ENCODE measurements around the gene PSMC2. TPM values are rescaled to one million over a fixed set of nuclear protein-coding genes. Genes with fewer than 3 reads are reported as not detected.

PSMC2 gene
- total RNA-seq, 2 donors from 2014 or later: 27.0 to 40.5 TPM

- no peaks in the 10 kb centered on the region for H3K4me1 ChIP-seq
- H3K27me3 ChIP-seq: no peaks in the 10 kb centered on the region
- DNase-seq (no peak), ATAC-seq (no peak)
- H3K9me3 ChIP-seq: no peaks in the 10 kb centered on the region
- intact Hi-C loops (cut with DNase I): no loop called here
- TF ChIP-seq CTCF (IDR thresholded peaks at IDR 0.05) (no peak), POLR2A (IDR thresholded peaks at IDR 0.05) (no peak)
- H3K4me3 ChIP-seq: no peak overlapping the region
- no peak overlapping the region for H3K27ac ChIP-seq
- WGBS, 2 donors: 77 to 88% methylated on average over 4 of the region's 4 CpGs
- H3K36me3 ChIP-seq (replicated peaks in 1 of 2; ENCODE audit: insufficient read depth in 1 of 2, low read depth in 2 of 2): no peaks in the 10 kb centered on the region
Measured at GRCh38 chr7:103381280-103382031, 34.0 kb downstream of the PSMC2 start.

GRCh38 chr7:103382032-103382402, 34.6 kb downstream of the PSMC2 start:
- DNase-seq: no peak
- no peak for ATAC-seq
- Histone ChIP-seq H3K9me3 (no peaks in the 10 kb centered on the region), H3K4me3 (no peak overlapping the region), H3K4me1 (no peaks in the 10 kb centered on the region), H3K36me3 (replicated peaks in 1 of 2; ENCODE audit: insufficient read depth in 1 of 2, low read depth in 2 of 2) (no peaks in the 10 kb centered on the region), H3K27ac (no peak overlapping the region), H3K27me3 (no peaks in the 10 kb centered on the region)
- intact Hi-C loops (cut with DNase I): no loop called here
- TF ChIP-seq POLR2A (IDR thresholded peaks at IDR 0.05): no peak
- TF ChIP-seq CTCF (IDR thresholded peaks at IDR 0.05): no peak
- 82 to 90% methylated on average over 5 of the region's 5 CpGs for WGBS, 2 donors

GRCh38 chr7:103387242-103387641, 39.8 kb downstream of the PSMC2 start:
- no peak for TF ChIP-seq CTCF (IDR thresholded peaks at IDR 0.05)
- TF ChIP-seq POLR2A (IDR thresholded peaks at IDR 0.05): no peak
- Histone ChIP-seq H3K9me3 (no peaks in the 10 kb centered on the region), H3K27ac (no peak overlapping the region), H3K36me3 (replicated peaks in 1 of 2; ENCODE audit: insufficient read depth in 1 of 2, low read depth in 2 of 2) (no peaks in the 10 kb centered on the region), H3K27me3 (no peaks in the 10 kb centered on the region), H3K4me3 (no peak overlapping the region), H3K4me1 (no peaks in the 10 kb centered on the region)
- DNase-seq (no peak), ATAC-seq (no peak)
- intact Hi-C loops (cut with DNase I): no loop called here
- 70 to 88% methylated on average over 1 of the region's 1 CpG for WGBS, 2 donors

GRCh38 chr7:103388469-103389140, 41.2 kb downstream of the PSMC2 start:
- no peak for TF ChIP-seq CTCF (IDR thresholded peaks at IDR 0.05)
- no peak for TF ChIP-seq POLR2A (IDR thresholded peaks at IDR 0.05)

More at GRCh38 chr7:103388469-103389140, 41.2 kb downstream of the PSMC2 start:
- ATAC-seq (no peak), DNase-seq (no peak)
- H3K9me3 ChIP-seq: no peaks in the 10 kb centered on the region
- intact Hi-C loops (cut with DNase I): no loop called here
- H3K27me3 ChIP-seq: no peaks in the 10 kb centered on the region
- H3K36me3 ChIP-seq (replicated peaks in 1 of 2; ENCODE audit: insufficient read depth in 1 of 2, low read depth in 2 of 2): no peaks in the 10 kb centered on the region
- no peak overlapping the region for H3K4me3 ChIP-seq
- H3K4me1 ChIP-seq: no peaks in the 10 kb centered on the region
- H3K27ac ChIP-seq: no peak overlapping the region
- WGBS, 2 donors: 75 to 77% methylated on average over 4 of the region's 4 CpGs
